Ascending aorta (tissue), 2 donors: ENCODE data around the gene CFAP43. TPM values are rescaled to one million over a fixed set of nuclear protein-coding genes. Genes with fewer than 3 reads are reported as not detected.

Experiments used
- DNase-seq, 2 donors: peaks; one replicate each; pipeline ENCODE4 v3.0.0-alpha.2; 2019; ENCODE audit warnings: low spot score in 2 of 2
- H3K27ac ChIP-seq, 2 donors: fragments of 200-600 bp; sonication (generic); one replicate each; pipeline ENCODE4 v1.5.1; 2016 to 2017; ENCODE audit warnings: mild to moderate bottlenecking in 1 of 2
- H3K27me3 ChIP-seq: fragments of 200-600 bp; sonication (generic); one replicate; pipeline ENCODE4 v1.5.1; 2017
- H3K36me3 ChIP-seq, 2 donors: fragments of 200-600 bp; sonication (generic); one replicate each; pipeline ENCODE4 v1.5.1; 2016
- H3K4me1 ChIP-seq, 2 donors: fragments of 200-600 bp; sonication (generic); one replicate each; pipeline ENCODE4 v1.5.1; 2016 to 2017; ENCODE audit warnings: mild to moderate bottlenecking in 1 of 2
- H3K4me3 ChIP-seq, 2 donors: fragments of 200-600 bp; sonication (generic); one replicate each; pipeline ENCODE4 v1.5.1; 2016 to 2017; ENCODE audit warnings: mild to moderate bottlenecking in 1 of 2
- H3K9me3 ChIP-seq, 2 donors: fragments of 200-600 bp; sonication (generic); one replicate each; pipeline ENCODE4 v1.5.1; 2016
- intact Hi-C: fragments of 100-400 bp; cut with DNase I; formaldehyde crosslinking; loops from one replicate; pipeline ENCODE4 v1.15.1; 2023
- total RNA-seq: library from RNA; depleted of rRNA; stranded (reverse); fragments of >200 nt; gene quantifications from one replicate; pipeline ENCODE4 v1.1.0, GENCODE V29; 2016
- TF ChIP-seq, protein P1 (sequence below), 3 experiments: fragments of 200-600 bp in 2 of 3; fragments of 450-650 bp in 1 of 3; sonication (generic) in 2 of 3; IDR thresholded peaks; one replicate each; pipeline ENCODE4 v1.5.1; 2016 to 2019; ENCODE audit warnings: antibody characterized with exemption in 3 of 3, mild to moderate bottlenecking in 1 of 3, moderate library complexity in 1 of 3

The CFAP43 gene
- total RNA-seq, 1 donor from 2014 or later, result 0.96 TPM

GRCh38 chr10:104267721-104268404 lies 35.7 kb upstream of the CFAP43 start:
- peak overlapping the region; percentile 97 to 98 for H3K4me3 ChIP-seq
- H3K36me3 ChIP-seq, result peaks cover 19 to 33% of the 10 kb centered on the region in 2 donors
- H3K27ac ChIP-seq, result peak overlapping the region; percentile 91 to 97
- no peaks in the 10 kb centered on the region for H3K9me3 ChIP-seq
- DNase-seq, result no peak
- H3K27me3 ChIP-seq, result no peaks in the 10 kb centered on the region
- peaks cover 0 to 11% of the 10 kb centered on the region in 2 donors for H3K4me1 ChIP-seq
- intact Hi-C loops, result loop anchor here (2.0 kb wide), 1 partner anchor 35 kb away; the partner anchor contains the start of gene CFAP43
- TF ChIP-seq, protein P1, sequence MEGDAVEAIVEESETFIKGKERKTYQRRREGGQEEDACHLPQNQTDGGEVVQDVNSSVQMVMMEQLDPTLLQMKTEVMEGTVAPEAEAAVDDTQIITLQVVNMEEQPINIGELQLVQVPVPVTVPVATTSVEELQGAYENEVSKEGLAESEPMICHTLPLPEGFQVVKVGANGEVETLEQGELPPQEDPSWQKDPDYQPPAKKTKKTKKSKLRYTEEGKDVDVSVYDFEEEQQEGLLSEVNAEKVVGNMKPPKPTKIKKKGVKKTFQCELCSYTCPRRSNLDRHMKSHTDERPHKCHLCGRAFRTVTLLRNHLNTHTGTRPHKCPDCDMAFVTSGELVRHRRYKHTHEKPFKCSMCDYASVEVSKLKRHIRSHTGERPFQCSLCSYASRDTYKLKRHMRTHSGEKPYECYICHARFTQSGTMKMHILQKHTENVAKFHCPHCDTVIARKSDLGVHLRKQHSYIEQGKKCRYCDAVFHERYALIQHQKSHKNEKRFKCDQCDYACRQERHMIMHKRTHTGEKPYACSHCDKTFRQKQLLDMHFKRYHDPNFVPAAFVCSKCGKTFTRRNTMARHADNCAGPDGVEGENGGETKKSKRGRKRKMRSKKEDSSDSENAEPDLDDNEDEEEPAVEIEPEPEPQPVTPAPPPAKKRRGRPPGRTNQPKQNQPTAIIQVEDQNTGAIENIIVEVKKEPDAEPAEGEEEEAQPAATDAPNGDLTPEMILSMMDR (IDR thresholded peaks at IDR 0.05), result no peak

GRCh38 chr10:104264783-104265182 lies 32.6 kb upstream of the CFAP43 start:
- H3K9me3 ChIP-seq, result no peaks in the 10 kb centered on the region
- no peak for DNase-seq
- no peak overlapping the region for H3K27ac ChIP-seq
- H3K4me1 ChIP-seq, result peaks cover 0 to 17% of the 10 kb centered on the region in 2 donors
- intact Hi-C loops, result no loop called here
- H3K27me3 ChIP-seq, result no peaks in the 10 kb centered on the region
- peaks cover 34 to 59% of the 10 kb centered on the region in 2 donors for H3K36me3 ChIP-seq
- H3K4me3 ChIP-seq, result no peak overlapping the region
- TF ChIP-seq, protein P1 (IDR thresholded peaks at IDR 0.05), result no peak

DNA sequence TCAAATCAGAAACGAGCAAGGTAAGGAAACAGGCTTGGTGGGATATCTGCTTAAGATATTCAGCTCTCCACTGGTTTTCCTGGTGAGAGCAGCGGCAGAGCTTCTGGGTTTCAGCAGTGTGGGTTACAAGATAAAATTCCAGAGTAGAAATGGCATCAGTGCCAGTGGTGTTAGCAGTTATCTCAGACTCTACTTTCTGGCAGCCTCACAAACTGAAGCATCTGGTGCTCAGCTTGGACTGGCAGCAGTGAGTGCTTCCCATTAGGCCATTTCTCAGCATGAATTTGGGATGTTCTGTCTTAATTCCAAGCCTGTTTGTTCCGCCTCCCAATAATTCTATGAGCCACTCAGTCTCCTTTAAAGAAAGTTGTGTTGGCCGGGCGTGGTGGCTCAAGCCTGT lies 29.9 kb upstream of the CFAP43 start:
- DNase-seq, result no peak
- Histone ChIP-seq H3K27me3 (no peaks in the 10 kb centered on the region), H3K9me3 (no peaks in the 10 kb centered on the region), H3K4me1 (peaks cover 0 to 12% of the 10 kb centered on the region in 2 donors), H3K4me3 (no peak overlapping the region), H3K36me3 (peaks cover 35 to 67% of the 10 kb centered on the region in 2 donors), H3K27ac (no peak overlapping the region)
- intact Hi-C loops, result no loop called here
- TF ChIP-seq, protein P1 (IDR thresholded peaks at IDR 0.05), result no peak

DNA sequence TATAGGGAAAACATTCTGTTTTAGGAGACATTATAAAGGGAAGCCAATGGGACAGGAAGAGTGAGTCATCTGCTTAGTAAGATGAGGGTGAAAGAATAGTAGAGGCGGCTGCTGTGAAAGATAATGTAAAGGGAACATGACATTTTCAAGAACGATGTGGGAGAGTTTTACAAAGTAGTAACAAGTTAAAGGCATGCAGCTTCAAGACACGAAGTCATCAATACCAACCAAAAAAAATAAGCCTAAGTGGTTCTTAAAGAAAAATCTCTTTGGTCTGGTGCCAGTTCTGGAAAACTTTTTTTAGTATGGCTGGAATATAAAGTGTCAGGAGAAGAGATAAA lies 28.6 kb upstream of the CFAP43 start:
- no peaks in the 10 kb centered on the region for H3K27me3 ChIP-seq
- DNase-seq, result no peak
- H3K9me3 ChIP-seq, result no peaks in the 10 kb centered on the region
- H3K27ac ChIP-seq, result peak overlapping the region; percentile 53 to 60
- intact Hi-C loops, result no loop called here
- TF ChIP-seq, protein P1 (IDR thresholded peaks at IDR 0.05), result no peak
- H3K4me3 ChIP-seq, result no peak overlapping the region
- peaks cover 25 to 58% of the 10 kb centered on the region in 2 donors for H3K36me3 ChIP-seq
- H3K4me1 ChIP-seq, result peaks cover 0 to 21% of the 10 kb centered on the region in 2 donors

- TF ChIP-seq, protein P1 (IDR thresholded peaks at IDR 0.05), result no peak
- Histone ChIP-seq H3K36me3 (peaks cover 20 to 52% of the 10 kb centered on the region in 2 donors), H3K4me1 (peaks cover 0 to 21% of the 10 kb centered on the region in 2 donors), H3K27me3 (no peaks in the 10 kb centered on the region), H3K27ac (peak overlapping the region; percentile 53 to 60), H3K4me3 (no peak overlapping the region), H3K9me3 (no peaks in the 10 kb centered on the region)
- DNase-seq, result no peak
- intact Hi-C loops, result loop anchor here (10.0 kb wide), 1 partner anchor 355 kb away; no protein-coding TSS in a partner anchor
Observed at GRCh38 chr10:104259999-104260774, 28.0 kb upstream of the CFAP43 start.
